ENCODE results near the gene AGAP3.

The AGAP3 gene

DNA sequence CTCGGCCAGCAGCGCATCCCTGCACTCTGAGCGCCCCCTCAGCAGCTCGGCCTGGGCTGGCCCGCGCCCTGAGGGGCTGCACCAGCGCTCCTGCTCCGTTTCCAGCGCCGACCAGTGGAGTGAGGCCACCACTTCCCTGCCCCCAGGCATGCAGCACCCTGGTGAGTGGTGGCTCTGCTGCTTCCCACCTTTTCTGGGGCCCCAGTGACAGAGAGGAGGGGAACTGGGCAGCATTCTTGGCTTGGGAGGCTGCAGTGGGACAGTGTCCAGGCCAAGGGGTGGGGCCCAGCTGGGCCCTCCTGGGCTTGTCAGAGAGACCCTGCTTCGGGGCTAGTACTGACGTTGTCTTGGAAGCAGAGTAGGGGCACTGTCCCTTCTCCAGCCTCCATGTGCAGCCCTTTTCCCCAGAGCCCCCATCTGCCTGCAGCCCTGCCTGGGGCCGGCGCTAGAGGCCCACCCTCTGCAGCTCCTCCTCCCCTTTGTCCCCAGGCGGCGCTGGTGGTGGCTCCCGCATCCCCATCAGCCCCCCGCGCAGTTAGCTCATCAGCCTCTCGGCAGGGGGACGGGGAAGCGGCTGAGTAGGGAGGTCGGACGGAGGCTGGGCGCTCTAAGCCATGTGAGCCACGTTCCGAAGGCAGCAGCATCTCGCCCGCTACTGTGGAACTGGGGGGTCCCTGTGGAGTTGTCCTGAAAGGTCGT, 52.0 kb downstream of the AGAP3 start:
- DNase-seq, result no peak

GRCh38 chr7:151139071-151139790, 53.0 kb downstream of the AGAP3 start:
- DNase-seq, result no peak

DNA sequence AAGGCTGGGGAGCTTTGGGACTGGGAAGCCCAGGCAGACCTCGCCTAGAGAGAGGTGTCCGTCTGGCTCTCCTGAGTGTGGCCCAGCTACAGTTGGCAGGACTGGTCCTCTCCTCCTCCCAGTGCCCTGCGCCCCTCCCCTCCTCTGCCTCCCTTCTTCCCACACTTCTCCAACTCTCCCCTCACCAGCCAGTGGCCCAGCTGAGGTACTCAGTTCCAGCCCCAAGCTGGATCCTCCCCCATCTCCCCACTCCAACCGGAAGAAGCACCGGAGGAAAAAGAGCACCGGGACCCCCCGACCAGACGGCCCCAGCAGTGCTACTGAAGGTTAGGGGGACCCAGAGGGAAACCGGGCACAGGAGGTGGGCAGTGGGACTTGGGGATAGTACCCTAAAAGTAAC, 53.5 kb downstream of the AGAP3 start:
- no peak for DNase-seq

DNA sequence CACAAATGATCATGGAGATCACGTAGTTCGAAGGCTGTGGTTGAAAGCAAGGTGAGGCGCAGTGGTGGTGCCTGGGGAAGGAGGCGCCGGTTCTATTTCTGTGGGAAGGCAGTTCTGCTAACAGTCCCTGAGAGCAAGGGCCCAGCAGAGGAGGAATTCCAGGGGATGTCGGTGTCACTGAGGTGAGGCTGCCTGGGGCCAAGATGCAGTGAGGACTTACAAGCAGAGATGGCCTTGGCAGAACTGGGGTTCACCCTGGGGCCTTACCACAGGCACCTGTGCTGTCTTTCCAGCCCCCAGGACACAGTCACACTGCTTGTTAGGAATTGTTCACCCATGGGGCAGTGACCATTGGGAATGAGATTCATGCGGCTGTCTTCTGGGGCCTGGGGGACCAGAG, 54.6 kb downstream of the AGAP3 start:
- DNase-seq, result no peak

GRCh38 chr7:151141311-151141854, 55.1 kb downstream of the AGAP3 start:
- DNase-seq, result no peak

- DNase-seq, result no peak
These were observed 55.8 kb downstream of the AGAP3 start for GRCh38 chr7:151141855-151142685.

- DNase-seq, result no peak
These were observed 56.4 kb downstream of the AGAP3 start for GRCh38 chr7:151142686-151143040.

DNA sequence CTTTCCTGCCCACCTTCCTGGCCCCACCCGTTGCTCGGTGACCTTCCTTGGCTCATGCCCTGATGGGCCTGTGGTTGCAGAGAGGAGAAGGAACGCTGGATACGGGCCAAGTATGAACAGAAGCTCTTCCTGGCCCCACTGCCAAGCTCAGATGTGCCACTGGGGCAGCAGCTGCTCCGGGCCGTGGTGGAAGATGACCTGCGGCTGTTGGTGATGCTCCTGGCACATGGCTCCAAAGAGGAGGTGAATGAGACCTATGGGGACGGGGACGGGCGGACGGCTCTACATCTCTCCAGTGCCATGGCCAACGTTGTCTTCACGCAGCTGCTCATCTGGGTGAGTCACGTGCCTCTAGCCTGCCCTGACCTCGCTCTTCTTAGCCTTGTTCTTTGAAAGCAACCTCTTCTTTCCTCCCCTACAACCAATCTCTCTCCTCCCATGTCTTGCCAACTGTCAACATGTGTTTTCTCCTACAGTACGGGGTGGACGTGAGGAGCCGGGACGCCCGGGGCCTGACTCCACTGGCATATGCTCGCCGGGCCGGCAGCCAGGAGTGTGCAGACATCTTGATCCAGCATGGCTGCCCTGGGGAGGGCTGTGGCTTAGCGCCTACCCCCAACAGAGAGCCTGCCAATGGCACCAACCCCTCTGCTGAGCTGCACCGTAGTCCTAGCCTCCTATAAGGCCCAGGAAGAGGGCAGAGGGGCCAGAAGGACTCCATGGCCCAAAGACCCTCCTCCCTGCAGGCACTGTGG, 57.2 kb downstream of the AGAP3 start:
- no peak for DNase-seq

- no peak for DNase-seq
These were observed 58.1 kb downstream of the AGAP3 start for GRCh38 chr7:151144387-151144786.

- DNase-seq, result no peak
These were observed 60.5 kb downstream of the AGAP3 start for GRCh38 chr7:151146761-151147160.

DNA sequence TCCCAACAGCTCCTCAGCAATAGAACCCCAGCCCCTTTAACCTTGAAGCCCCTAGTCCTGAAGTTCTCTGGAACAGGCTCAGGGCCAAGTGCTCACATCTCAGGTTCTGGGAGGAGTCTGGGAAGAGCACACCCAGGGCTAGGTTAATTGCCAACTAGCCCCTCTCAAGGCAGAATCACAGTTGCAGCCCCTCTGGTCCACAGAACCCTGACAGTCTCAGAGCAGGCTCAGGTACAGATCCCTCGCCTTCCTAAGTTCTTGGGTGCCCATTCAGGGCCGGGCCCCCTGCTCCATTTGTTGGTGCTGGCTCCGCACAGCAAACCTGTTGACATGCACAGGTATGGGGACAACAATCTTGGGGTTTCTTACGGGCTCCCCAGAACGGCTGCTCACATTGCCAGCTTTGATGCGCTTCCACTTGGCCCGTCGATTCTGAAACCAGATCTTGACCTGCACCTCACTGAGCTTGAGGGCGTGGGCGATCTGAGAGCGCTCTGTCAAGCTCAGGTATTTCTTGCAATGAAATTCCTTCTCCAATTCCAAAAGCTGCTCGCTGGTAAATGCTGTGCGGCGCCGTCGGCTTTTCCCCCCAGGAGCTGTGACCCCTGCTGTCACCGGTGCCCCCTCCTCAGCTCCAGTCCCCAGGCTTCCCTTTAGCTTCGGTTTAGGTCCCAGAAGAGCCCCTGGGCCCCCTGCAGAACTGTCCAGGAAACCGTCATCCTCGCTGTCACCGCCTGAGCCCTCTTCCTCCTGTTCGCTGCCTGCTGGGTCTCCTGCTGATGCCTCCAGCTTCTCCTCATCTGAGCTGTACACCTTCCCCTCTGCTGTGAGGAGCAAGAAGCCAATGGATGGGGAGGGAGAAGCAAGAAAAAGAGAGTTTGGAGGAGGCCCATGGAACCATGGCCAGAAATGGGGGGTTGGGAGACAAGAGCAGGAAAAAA, 62.3 kb downstream of the AGAP3 start:
- DNase-seq, result no peak

GRCh38 chr7:151150388-151150787, 64.1 kb downstream of the AGAP3 start:
- no peak for DNase-seq

GRCh38 chr7:151152643-151153513, 66.6 kb downstream of the AGAP3 start:
- no peak for DNase-seq

- peak; percentile 83 for DNase-seq
These were observed 71.5 kb downstream of the AGAP3 start for GRCh38 chr7:151157645-151158329.

- no peak for DNase-seq
These were observed 75.5 kb downstream of the AGAP3 start for GRCh38 chr7:151161757-151162156.

- DNase-seq, result no peak
These were observed 80.4 kb downstream of the AGAP3 start for GRCh38 chr7:151166629-151167196.

GRCh38 chr7:151167197-151167961, 81.1 kb downstream of the AGAP3 start, which contains the start of gene GBX1:
Gene GBX1 (minus strand): TSS chr7:151167694. CDS start chr7:151167548, 146 bp downstream.
- DNase-seq, result peak; percentile 59

DNA sequence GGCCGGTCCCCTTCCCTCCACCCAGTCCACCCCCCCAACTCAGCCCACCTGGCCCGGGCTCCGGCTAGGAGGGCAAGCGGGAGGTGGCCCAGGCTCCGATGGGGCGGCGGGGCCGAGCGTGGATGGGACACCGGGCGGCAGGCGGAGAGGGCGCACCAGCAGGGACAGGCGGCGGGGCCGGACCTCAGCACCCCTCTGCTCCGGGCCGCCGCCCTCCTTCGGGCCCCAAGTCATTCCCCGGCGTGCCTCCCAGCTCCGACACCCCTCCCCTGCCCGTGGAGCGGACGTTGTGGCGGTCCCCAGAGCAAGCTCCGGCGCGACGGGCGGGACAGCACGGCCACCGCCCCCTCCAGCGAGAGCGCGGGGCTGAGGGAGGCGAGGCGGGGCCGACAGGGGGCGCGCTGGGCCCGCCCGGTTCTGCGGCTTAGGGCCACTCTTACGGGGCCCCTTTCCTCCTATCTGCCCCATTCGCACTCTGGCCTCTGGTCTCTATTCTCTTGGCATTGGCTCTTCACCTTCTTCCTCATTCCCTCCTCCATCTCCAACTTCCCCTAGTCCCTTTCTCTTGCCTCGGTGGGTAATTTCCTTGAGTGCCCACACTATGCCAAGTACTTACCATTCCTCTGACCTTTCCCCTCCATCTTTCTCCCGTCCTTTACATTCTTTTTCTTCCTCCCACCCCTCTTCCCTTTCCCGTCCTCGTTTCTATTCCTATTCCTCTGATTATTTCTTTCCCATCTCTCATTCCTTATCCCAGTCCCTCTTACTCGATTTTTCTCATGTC, 81.9 kb downstream of the AGAP3 start:
- peak; percentile 68 for DNase-seq
